Hepatocyte (in vitro differentiated cells): ENCODE measurements around the gene GPER1. TPM values are rescaled to one million over a fixed set of nuclear protein-coding genes. Genes with fewer than 3 reads are reported as not detected.
A peak's percentile ranks its signal among the peaks of the same experiment; 100 is the strongest.

Experiments used
- DNase-seq: peaks from one replicate; pipeline ENCODE4 v3.0.0-alpha.2; 2016; ENCODE audit warnings: low spot score
- H2AFZ ChIP-seq: fragments of 200-600 bp; sonication (generic); 2 replicates; pipeline ENCODE4 v1.6.0; 2016; ENCODE audit warnings: antibody characterized with exemption, mild to moderate bottlenecking
- H3K27ac ChIP-seq: fragments of 200-600 bp; sonication (generic); 2 replicates; pipeline ENCODE4 v1.5.1; 2016; ENCODE audit warnings: mild to moderate bottlenecking
- H3K27me3 ChIP-seq: fragments of 200-600 bp; sonication (generic); 2 replicates; pipeline ENCODE4 v1.6.1; 2016
- H3K36me3 ChIP-seq: fragments of 200-600 bp; sonication (generic); replicated peaks from 2 replicates; pipeline ENCODE4 v1.5.1; 2016; ENCODE audit warnings: low read depth; ENCODE audit not compliant: insufficient read depth
- H3K4me1 ChIP-seq: fragments of 200-600 bp; sonication (generic); 2 replicates; pipeline ENCODE4 v1.5.1; 2016; ENCODE audit warnings: mild to moderate bottlenecking, moderate library complexity; ENCODE audit not compliant: insufficient read depth
- H3K4me2 ChIP-seq: fragments of 200-600 bp; sonication (generic); 2 replicates; pipeline ENCODE4 v1.6.0; 2016
- H3K4me3 ChIP-seq: fragments of 200-600 bp; sonication (generic); 2 replicates; pipeline ENCODE4 v1.5.1; 2016; ENCODE audit warnings: mild to moderate bottlenecking
- H3K79me2 ChIP-seq: fragments of 200-600 bp; sonication (generic); 2 replicates; pipeline ENCODE4 v1.6.0; 2017; ENCODE audit warnings: mild to moderate bottlenecking
- H3K9me2 ChIP-seq: fragments of 200-600 bp; sonication (generic); replicated peaks from 2 replicates; pipeline ENCODE4 v1.6.0; 2017; ENCODE audit warnings: mild to moderate bottlenecking; ENCODE audit not compliant: insufficient read depth
- H3K9me3 ChIP-seq: fragments of 200-600 bp; sonication (generic); 2 replicates; pipeline ENCODE4 v1.5.1; 2016; ENCODE audit warnings: low read depth, mild to moderate bottlenecking
- H4K20me1 ChIP-seq: fragments of 200-600 bp; sonication (generic); 2 replicates; pipeline ENCODE4 v1.6.0; 2016; ENCODE audit warnings: mild to moderate bottlenecking; ENCODE audit not compliant: insufficient read depth, poor library complexity, severe bottlenecking
- CTCF ChIP-seq: fragments of 200-600 bp; sonication (generic); IDR thresholded peaks from 2 replicates; pipeline ENCODE4 v1.5.1; 2016; ENCODE audit warnings: antibody characterized with exemption, mild to moderate bottlenecking; ENCODE audit not compliant: poor library complexity
- EZH2 ChIP-seq: fragments of 200-600 bp; sonication (generic); IDR thresholded peaks from 2 replicates; pipeline ENCODE4 v1.6.1; 2016; ENCODE audit warnings: antibody characterized with exemption, mild to moderate bottlenecking, borderline replicate concordance
- EZH2phosphoT487 ChIP-seq: fragments of 200-600 bp; sonication (generic); IDR thresholded peaks from one replicate; pipeline ENCODE4 v1.6.1; 2018; ENCODE audit warnings: antibody characterized with exemption, mild to moderate bottlenecking, low read depth, moderate library complexity; ENCODE audit not compliant: unreplicated experiment, severe bottlenecking
- WGBS: methylation state at CpG from one replicate; pipeline ENCODE4 v1.1.6; 2016; ENCODE audit warnings: low lambda C conversion rate; ENCODE audit errors: missing lambda C conversion rate; 5-methylcytosine and 5-hydroxymethylcytosine counted together
- polyA plus RNA-seq: library from polyadenylated mRNA; unstranded; fragments of >200 nt; fragmentation: Nextera tagmentation; extraction: Ambion mirVana; gene quantifications from 2 replicates; pipeline ENCODE4 v1.2.1, GENCODE V29; 2016
- total RNA-seq: library from RNA; depleted of rRNA; stranded (reverse); fragments of >200 nt; gene quantifications from 2 replicates; pipeline ENCODE4 v1.2.3, GENCODE V29; 2014

GPER1 gene
- total and polyA plus RNA-seq, 2 experiments from 2014 or later = 4.5 to 11.1 TPM

GRCh38 chr7:1123715-1124114 is 35.8 kb downstream of the GPER1 start:
- H3K4me3 ChIP-seq = no peak overlapping the region
- TF ChIP-seq EZH2phosphoT487 (no peak), CTCF (peak; percentile 59), EZH2 (no peak)
- peak overlapping the region; percentile 44 for H3K27ac ChIP-seq
- H3K4me1 ChIP-seq = peaks cover 4% of the 10 kb centered on the region
- no peaks in the 10 kb centered on the region for H3K36me3 ChIP-seq
- WGBS = 27% methylated on average over 17 of the region's 17 CpGs
- H3K9me3 ChIP-seq = no peaks in the 10 kb centered on the region
- peaks cover 25% of the 10 kb centered on the region for H3K79me2 ChIP-seq
- H2AFZ ChIP-seq = peak overlapping the region; percentile 29
- no peaks in the 10 kb centered on the region for H4K20me1 ChIP-seq
- H3K27me3 ChIP-seq = no peaks in the 10 kb centered on the region
- H3K4me2 ChIP-seq = peak overlapping the region; percentile 50
- no peaks in the 10 kb centered on the region for H3K9me2 ChIP-seq
- peak; percentile 80 for DNase-seq

- peaks cover 4% of the 10 kb centered on the region for H3K4me1 ChIP-seq
- peak overlapping the region; percentile 44 for H3K27ac ChIP-seq
- H3K4me3 ChIP-seq = no peak overlapping the region
- H3K27me3 ChIP-seq = no peaks in the 10 kb centered on the region
- H2AFZ ChIP-seq = peak overlapping the region; percentile 29
- no peaks in the 10 kb centered on the region for H3K36me3 ChIP-seq
- H4K20me1 ChIP-seq = no peaks in the 10 kb centered on the region
- H3K9me2 ChIP-seq = no peaks in the 10 kb centered on the region
- no peaks in the 10 kb centered on the region for H3K9me3 ChIP-seq
- peak overlapping the region; percentile 50 for H3K4me2 ChIP-seq
- H3K79me2 ChIP-seq = peaks cover 25% of the 10 kb centered on the region
- WGBS = 90% methylated on average over 11 of the region's 11 CpGs
- TF ChIP-seq EZH2phosphoT487 (no peak), CTCF (no peak), EZH2 (no peak)
- DNase-seq = no peak
Measured at GRCh38 chr7:1124164-1124563, 36.3 kb downstream of the GPER1 start.

- WGBS = 95% methylated on average over 23 of the region's 23 CpGs
- Histone ChIP-seq H3K4me3 (no peak overlapping the region), H4K20me1 (no peaks in the 10 kb centered on the region), H3K36me3 (no peaks in the 10 kb centered on the region), H2AFZ (no peak overlapping the region), H3K4me1 (peaks cover 4% of the 10 kb centered on the region), H3K9me3 (no peaks in the 10 kb centered on the region), H3K9me2 (no peaks in the 10 kb centered on the region), H3K79me2 (peaks cover 26% of the 10 kb centered on the region), H3K4me2 (no peak overlapping the region), H3K27ac (no peak overlapping the region), H3K27me3 (no peaks in the 10 kb centered on the region)
- TF ChIP-seq CTCF (no peak), EZH2 (no peak), EZH2phosphoT487 (no peak)
- no peak for DNase-seq
Measured at GRCh38 chr7:1124816-1125602, 37.1 kb downstream of the GPER1 start.

GRCh38 chr7:1125603-1125969 is 37.7 kb downstream of the GPER1 start:
- no peak overlapping the region for H3K27ac ChIP-seq
- no peak for TF ChIP-seq CTCF
- TF ChIP-seq EZH2phosphoT487 = no peak
- no peak for TF ChIP-seq EZH2
- WGBS = 98% methylated on average over 16 of the region's 16 CpGs

More at GRCh38 chr7:1125603-1125969, 37.7 kb downstream of the GPER1 start:
- no peaks in the 10 kb centered on the region for H3K36me3 ChIP-seq
- H3K27me3 ChIP-seq = no peaks in the 10 kb centered on the region
- H3K9me2 ChIP-seq = no peaks in the 10 kb centered on the region
- no peaks in the 10 kb centered on the region for H4K20me1 ChIP-seq
- no peak overlapping the region for H3K4me2 ChIP-seq
- DNase-seq = no peak
- H3K9me3 ChIP-seq = no peaks in the 10 kb centered on the region
- no peak overlapping the region for H3K4me3 ChIP-seq
- H3K4me1 ChIP-seq = peaks cover 4% of the 10 kb centered on the region
- no peak overlapping the region for H2AFZ ChIP-seq
- peaks cover 27% of the 10 kb centered on the region for H3K79me2 ChIP-seq
